Calu3 (cell line): ENCODE results near the gene BCL2L15. TPM values are rescaled to one million over a fixed set of nuclear protein-coding genes. Genes with fewer than 3 reads are reported as not detected.
"Not testable (repeated sequence)": the region's sequence is repeated elsewhere in the genome, so short reads cannot be mapped to it uniquely, and the experiment has no call there.

ENCODE experiments used
- BruUV-seq: library from RNA; stranded (reverse); fragments of 400-500 nt; replicated peaks from 2 replicates; lab custom pipeline; 2021; lab: Mats Ljungman, UMichigan
- CTCF ChIA-PET: fragments of 300-600 bp; sonication (Branson Sonifier 250); formaldehyde crosslinking; loops from one replicate; lab custom pipeline; 2022; ENCODE audit warnings: antibody characterized with exemption; lab: Charles Lee
- DNase-seq: peaks from one replicate; pipeline ENCODE4 v3.0.0; 2022
- H3K27ac Mint-ChIP-seq: one replicate; pipeline ENCODE4 v1.8.0; 2022; ENCODE audit warnings: mixed read lengths; ENCODE audit not compliant: unreplicated experiment
- H3K27me3 Mint-ChIP-seq: one replicate; pipeline ENCODE4 v1.8.0; 2022; ENCODE audit warnings: mixed read lengths; ENCODE audit not compliant: unreplicated experiment
- H3K36me3 Mint-ChIP-seq: one replicate; pipeline ENCODE4 v1.8.0; 2022; ENCODE audit warnings: mild to moderate bottlenecking, moderate library complexity, mixed read lengths; ENCODE audit not compliant: insufficient read depth, unreplicated experiment
- H3K4me1 Mint-ChIP-seq: one replicate; pipeline ENCODE4 v1.8.0; 2022; ENCODE audit warnings: mild to moderate bottlenecking, low read depth, mixed read lengths; ENCODE audit not compliant: unreplicated experiment
- H3K4me3 Mint-ChIP-seq: one replicate; pipeline ENCODE4 v1.8.0; 2022; ENCODE audit warnings: mild to moderate bottlenecking, low read depth, moderate library complexity, mixed read lengths; ENCODE audit not compliant: unreplicated experiment
- H3K9me3 Mint-ChIP-seq: one replicate; pipeline ENCODE4 v1.8.0; 2022; ENCODE audit warnings: low read depth, mixed read lengths; ENCODE audit not compliant: unreplicated experiment
- intact Hi-C: fragments of 100-400 bp; cut with micrococcal nuclease; formaldehyde crosslinking; loops from one replicate; pipeline ENCODE4 v1.10.0; 2022; ENCODE audit not compliant: unreplicated experiment
- total RNA-seq: library from RNA; stranded (reverse); gene quantifications from 2 replicates; pipeline ENCODE4 v1.2.3, GENCODE V29; 2022
- TF ChIP-seq, protein P1 (sequence below): fragments of 200-600 bp; IDR thresholded peaks from one replicate; pipeline ENCODE4 v1.8.0; 2022; ENCODE audit warnings: antibody characterized with exemption; ENCODE audit not compliant: unreplicated experiment

Gene BCL2L15
- total RNA-seq, 1 experiment from 2014 or later = 16.8 TPM

DNA sequence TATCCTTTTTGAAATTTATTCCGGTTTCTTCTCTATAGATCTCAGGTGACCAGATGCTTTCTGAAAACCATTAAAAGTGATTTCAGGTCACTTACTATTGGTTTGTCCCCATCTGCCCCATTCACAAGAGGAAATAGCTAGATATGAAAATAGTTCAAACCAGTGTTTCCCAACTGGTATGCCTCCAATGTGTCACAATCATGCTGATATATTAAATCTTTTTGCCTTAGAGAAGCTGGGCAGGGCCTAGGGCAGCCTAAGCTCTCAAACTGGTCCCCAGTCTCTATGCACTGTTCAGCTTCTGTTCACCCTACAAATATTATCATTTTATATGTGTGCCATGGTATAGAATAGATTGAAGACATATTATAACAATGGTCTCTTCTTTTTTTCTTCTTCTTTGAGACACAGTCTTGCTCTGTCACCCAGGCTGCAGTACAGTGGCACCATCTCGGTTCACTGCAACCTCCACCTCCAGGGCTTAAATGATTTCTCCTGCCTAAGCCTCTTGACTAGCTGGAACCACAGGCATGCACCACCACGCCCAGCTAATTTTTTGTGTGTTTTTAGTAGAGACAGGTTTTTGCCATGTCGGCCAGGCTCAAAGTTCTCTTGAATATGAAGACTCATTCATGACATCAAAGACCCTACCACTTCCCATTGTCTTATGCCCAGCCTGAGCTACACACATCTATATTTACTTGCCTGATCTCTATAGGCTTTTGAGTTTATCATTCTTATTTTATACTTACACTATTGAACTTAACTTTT is 31.6 kb downstream of the BCL2L15 start:
- no peaks in the 10 kb centered on the region for H3K36me3 Mint-ChIP-seq
- intact Hi-C loops = no loop called here
- no peak for DNase-seq

DNA sequence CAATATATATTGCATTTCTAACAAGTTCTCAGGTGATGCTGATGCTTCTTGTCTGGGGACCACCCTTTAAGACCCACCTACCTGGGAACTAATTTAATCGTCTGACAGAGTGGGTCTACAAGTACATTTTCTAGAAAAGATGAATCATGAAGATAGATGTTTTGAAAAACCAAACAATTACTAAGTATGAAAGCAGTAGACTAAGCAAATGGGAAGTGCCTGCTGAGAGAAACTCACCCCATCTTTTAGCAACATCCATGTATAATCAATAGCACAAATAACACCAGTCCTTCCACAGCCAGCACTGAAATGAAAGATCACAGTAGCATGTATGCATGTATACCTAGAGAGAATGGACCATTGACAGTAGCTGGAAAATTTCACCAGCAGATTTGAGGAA is 33.1 kb downstream of the BCL2L15 start:
- BruUV-seq = no TSS peak
- CTCF ChIA-PET = no interaction called here
- H3K4me3 Mint-ChIP-seq = no peak overlapping the region

More for the DNA sequence above, 31.6 kb downstream of the BCL2L15 start:
- CTCF ChIA-PET = interaction anchor here (0.5 kb wide), 1 partner anchor 19 kb away, joined by 3 read pairs; no protein-coding TSS in a partner anchor
- TF ChIP-seq, protein P1, sequence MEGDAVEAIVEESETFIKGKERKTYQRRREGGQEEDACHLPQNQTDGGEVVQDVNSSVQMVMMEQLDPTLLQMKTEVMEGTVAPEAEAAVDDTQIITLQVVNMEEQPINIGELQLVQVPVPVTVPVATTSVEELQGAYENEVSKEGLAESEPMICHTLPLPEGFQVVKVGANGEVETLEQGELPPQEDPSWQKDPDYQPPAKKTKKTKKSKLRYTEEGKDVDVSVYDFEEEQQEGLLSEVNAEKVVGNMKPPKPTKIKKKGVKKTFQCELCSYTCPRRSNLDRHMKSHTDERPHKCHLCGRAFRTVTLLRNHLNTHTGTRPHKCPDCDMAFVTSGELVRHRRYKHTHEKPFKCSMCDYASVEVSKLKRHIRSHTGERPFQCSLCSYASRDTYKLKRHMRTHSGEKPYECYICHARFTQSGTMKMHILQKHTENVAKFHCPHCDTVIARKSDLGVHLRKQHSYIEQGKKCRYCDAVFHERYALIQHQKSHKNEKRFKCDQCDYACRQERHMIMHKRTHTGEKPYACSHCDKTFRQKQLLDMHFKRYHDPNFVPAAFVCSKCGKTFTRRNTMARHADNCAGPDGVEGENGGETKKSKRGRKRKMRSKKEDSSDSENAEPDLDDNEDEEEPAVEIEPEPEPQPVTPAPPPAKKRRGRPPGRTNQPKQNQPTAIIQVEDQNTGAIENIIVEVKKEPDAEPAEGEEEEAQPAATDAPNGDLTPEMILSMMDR = no peak
- no peak overlapping the region for H3K4me3 Mint-ChIP-seq
- no TSS peak for BruUV-seq
- peaks cover 2% of the 10 kb centered on the region for H3K4me1 Mint-ChIP-seq
- H3K27ac Mint-ChIP-seq = no peak overlapping the region
- no peaks in the 10 kb centered on the region for H3K9me3 Mint-ChIP-seq
- H3K27me3 Mint-ChIP-seq = no peaks in the 10 kb centered on the region

DNA sequence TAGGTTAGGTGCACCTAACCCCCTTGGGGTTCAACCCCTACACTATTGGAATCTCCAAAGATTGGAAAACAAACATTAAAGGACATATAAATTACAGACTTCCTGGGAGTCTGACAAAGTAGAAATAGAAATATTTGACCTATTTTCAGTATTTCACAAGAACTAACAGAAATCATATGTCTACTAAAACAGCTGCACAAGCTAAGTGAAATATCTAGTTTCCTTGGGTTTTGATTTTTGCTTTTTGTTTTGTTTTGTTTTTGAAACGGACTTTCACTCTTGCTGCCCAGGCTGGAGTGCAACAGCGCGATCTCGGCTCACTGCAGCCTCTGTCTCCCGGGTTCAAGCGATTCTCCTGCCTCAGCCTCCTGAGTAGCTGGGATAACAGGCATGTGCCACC is 34.7 kb downstream of the BCL2L15 start:
- H3K4me1 Mint-ChIP-seq, DNase-seq, BruUV-seq, H3K4me3 Mint-ChIP-seq, intact Hi-C loops, H3K27ac Mint-ChIP-seq, H3K9me3 Mint-ChIP-seq, H3K36me3 Mint-ChIP-seq, CTCF ChIA-PET, H3K27me3 Mint-ChIP-seq: not testable (repeated sequence)

More for the DNA sequence above, 33.1 kb downstream of the BCL2L15 start:
- Mint-ChIP-seq H3K36me3 (no peaks in the 10 kb centered on the region), H3K9me3 (no peaks in the 10 kb centered on the region), H3K27ac (no peak overlapping the region), H3K27me3 (no peaks in the 10 kb centered on the region), H3K4me1 (no peaks in the 10 kb centered on the region)
- DNase-seq = no peak
- intact Hi-C loops = no loop called here
- TF ChIP-seq, protein P1 = no peak

DNA sequence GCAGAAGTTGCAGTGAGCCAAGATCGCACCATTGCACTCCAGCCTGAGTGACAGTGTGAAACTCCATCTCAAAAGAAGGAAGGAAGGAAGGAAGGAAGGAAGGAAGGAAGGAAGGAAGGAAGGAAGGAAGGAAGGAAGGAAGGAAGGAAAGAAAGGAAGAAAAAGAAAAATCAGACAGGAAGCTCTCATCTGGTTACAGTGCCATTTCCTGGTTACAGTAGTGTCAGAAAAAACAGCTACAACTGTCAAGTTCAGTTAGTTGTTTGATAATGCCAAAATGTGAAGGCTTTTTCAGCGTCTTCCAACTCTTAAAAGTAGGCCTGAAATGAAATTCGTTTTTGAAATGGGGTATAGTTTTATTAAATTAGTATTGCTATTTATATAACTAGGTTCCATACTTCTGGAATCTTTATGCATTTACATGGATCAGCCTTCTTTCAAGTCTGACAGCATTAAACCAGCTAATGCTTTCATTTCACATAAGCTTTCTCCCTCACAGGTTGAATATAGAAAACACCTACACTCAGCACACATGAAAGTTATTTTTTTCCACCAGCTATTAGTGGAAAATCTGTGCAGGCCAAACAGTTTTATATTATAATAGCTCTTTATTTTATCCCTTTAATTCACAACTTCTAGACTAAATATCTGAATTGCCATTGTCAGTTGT is 37.1 kb downstream of the BCL2L15 start:
- H3K4me3 Mint-ChIP-seq = no peak overlapping the region
- intact Hi-C loops = no loop called here
- no peaks in the 10 kb centered on the region for H3K27me3 Mint-ChIP-seq
- no TSS peak for BruUV-seq
- TF ChIP-seq, protein P1 = no peak
- CTCF ChIA-PET = interaction anchor here (0.9 kb wide), 1 partner anchor 29 kb away, joined by 3 read pairs; no protein-coding TSS in a partner anchor
- H3K27ac Mint-ChIP-seq = no peak overlapping the region
- peaks cover 3% of the 10 kb centered on the region for H3K9me3 Mint-ChIP-seq
- no peaks in the 10 kb centered on the region for H3K4me1 Mint-ChIP-seq
- DNase-seq = no peak
- no peaks in the 10 kb centered on the region for H3K36me3 Mint-ChIP-seq
